ENCODE measurements around the gene BUD13.

BUD13 gene

GRCh38 chr11:116793772-116794097 is 20.9 kb upstream of the BUD13 start:
- TF ChIP-seq CTCF (IDR thresholded peaks at IDR 0.05; ENCODE audit: low read length), result no peak
- no peak for TF ChIP-seq EZH2phosphoT487 (IDR thresholded peaks at IDR 0.05; ENCODE audit: low read length)
- no peak for TF ChIP-seq EZH2 (optimal IDR thresholded peaks at IDR 0.05; ENCODE audit: low read depth, low read length)
- H3K4me3 ChIP-seq (ENCODE audit: low read length), result no peak overlapping the region
- H4K20me1 ChIP-seq (ENCODE audit: insufficient read depth, low read length), result no peaks in the 10 kb centered on the region
- H3K4me2 ChIP-seq (ENCODE audit: low read depth, low read length), result no peak overlapping the region
- H3K4me1 ChIP-seq (ENCODE audit: low read length), result peaks cover 5% of the 10 kb centered on the region
- H3K27ac ChIP-seq (ENCODE audit: low read length), result no peak overlapping the region
- no peak overlapping the region for H2AFZ ChIP-seq (ENCODE audit: low read length)
- no peaks in the 10 kb centered on the region for H3K9me3 ChIP-seq (replicated peaks; ENCODE audit: insufficient read depth, low read length)
- DNase-seq, result no peak
- H3F3A ChIP-seq (ENCODE audit: insufficient read depth, low read length), result no peaks in the 10 kb centered on the region
- H3K9me2 ChIP-seq (replicated peaks; ENCODE audit: insufficient read depth, low read length), result no peaks in the 10 kb centered on the region
- no peak overlapping the region for H3K9ac ChIP-seq (ENCODE audit: low read length)
- H3K27me3 ChIP-seq (replicated peaks; ENCODE audit: insufficient read depth, low read length), result no peaks in the 10 kb centered on the region
- H3K79me2 ChIP-seq (ENCODE audit: low read length), result no peaks in the 10 kb centered on the region
- H3K36me3 ChIP-seq (replicated peaks; ENCODE audit: insufficient read depth, low read length), result no peaks in the 10 kb centered on the region

- Histone ChIP-seq H4K20me1 (ENCODE audit: insufficient read depth, low read length) (no peaks in the 10 kb centered on the region), H3K27me3 (replicated peaks; ENCODE audit: insufficient read depth, low read length) (no peaks in the 10 kb centered on the region), H3F3A (ENCODE audit: insufficient read depth, low read length) (no peaks in the 10 kb centered on the region), H3K4me1 (ENCODE audit: low read length) (peaks cover 9% of the 10 kb centered on the region), H3K79me2 (ENCODE audit: low read length) (no peaks in the 10 kb centered on the region), H3K27ac (ENCODE audit: low read length) (no peak overlapping the region), H3K36me3 (replicated peaks; ENCODE audit: insufficient read depth, low read length) (no peaks in the 10 kb centered on the region), H3K9me2 (replicated peaks; ENCODE audit: insufficient read depth, low read length) (no peaks in the 10 kb centered on the region), H3K4me3 (ENCODE audit: low read length) (no peak overlapping the region), H3K9ac (ENCODE audit: low read length) (no peak overlapping the region), H3K4me2 (ENCODE audit: low read depth, low read length) (no peak overlapping the region), H3K9me3 (replicated peaks; ENCODE audit: insufficient read depth, low read length) (no peaks in the 10 kb centered on the region), H2AFZ (ENCODE audit: low read length) (no peak overlapping the region)
- TF ChIP-seq EZH2 (optimal IDR thresholded peaks at IDR 0.05; ENCODE audit: low read depth, low read length) (no peak), EZH2phosphoT487 (IDR thresholded peaks at IDR 0.05; ENCODE audit: low read length) (no peak), CTCF (IDR thresholded peaks at IDR 0.05; ENCODE audit: low read length) (no peak)
- DNase-seq, result no peak
Observed at GRCh38 chr11:116792869-116793771, 20.3 kb upstream of the BUD13 start.

- no peak overlapping the region for H2AFZ ChIP-seq (ENCODE audit: low read length)
- no peaks in the 10 kb centered on the region for H3K36me3 ChIP-seq (replicated peaks; ENCODE audit: insufficient read depth, low read length)
- no peak overlapping the region for H3K4me2 ChIP-seq (ENCODE audit: low read depth, low read length)
- no peak overlapping the region for H3K27ac ChIP-seq (ENCODE audit: low read length)
- H3K9me2 ChIP-seq (replicated peaks; ENCODE audit: insufficient read depth, low read length), result no peaks in the 10 kb centered on the region
- TF ChIP-seq EZH2 (optimal IDR thresholded peaks at IDR 0.05; ENCODE audit: low read depth, low read length) (no peak), CTCF (IDR thresholded peaks at IDR 0.05; ENCODE audit: low read length) (no peak), EZH2phosphoT487 (IDR thresholded peaks at IDR 0.05; ENCODE audit: low read length) (no peak)
- peaks cover 9% of the 10 kb centered on the region for H3K4me1 ChIP-seq (ENCODE audit: low read length)
- H3F3A ChIP-seq (ENCODE audit: insufficient read depth, low read length), result no peaks in the 10 kb centered on the region
- H3K79me2 ChIP-seq (ENCODE audit: low read length), result peaks cover 6% of the 10 kb centered on the region
- H3K27me3 ChIP-seq (replicated peaks; ENCODE audit: insufficient read depth, low read length), result no peaks in the 10 kb centered on the region
- H4K20me1 ChIP-seq (ENCODE audit: insufficient read depth, low read length), result no peaks in the 10 kb centered on the region
- no peak overlapping the region for H3K9ac ChIP-seq (ENCODE audit: low read length)
- no peaks in the 10 kb centered on the region for H3K9me3 ChIP-seq (replicated peaks; ENCODE audit: insufficient read depth, low read length)
- no peak overlapping the region for H3K4me3 ChIP-seq (ENCODE audit: low read length)
- no peak for DNase-seq
Observed at GRCh38 chr11:116792144-116792868, 19.5 kb upstream of the BUD13 start.
